K562 (cell line): Measurements from ENCODE around the gene MECP2. TPM values are rescaled to one million over a fixed set of nuclear protein-coding genes. Genes with fewer than 3 reads are reported as not detected.

ENCODE experiments used
- CTBP1 ChIP-seq: fragments of 450-650 bp; IDR thresholded peaks from 2 replicates; pipeline ENCODE4 v1.6.1; 2016; ENCODE audit warnings: borderline replicate concordance
- EHMT2 ChIP-seq: fragments of 450-650 bp; IDR thresholded peaks from 2 replicates; pipeline ENCODE4 v1.6.1; 2018; ENCODE audit warnings: antibody characterized with exemption
- ETS1 ChIP-seq: conservative IDR thresholded peaks from 2 replicates; pipeline ENCODE4 v1.6.1; 2011; ENCODE audit warnings: low read depth, mild to moderate bottlenecking, low read length; ENCODE audit not compliant: control insufficient read depth
- GABPA ChIP-seq: fragments of 200-800 bp; sonication (Bioruptor generic); conservative IDR thresholded peaks from 2 replicates; pipeline ENCODE4 v1.6.1; 2016; ENCODE audit warnings: low read depth, missing genetic modification characterization, missing compliant biosample characterization
- HEY1 ChIP-seq: fragments of 250-450 bp; sonication (Bioruptor Pico); IDR thresholded peaks from 2 replicates; pipeline ENCODE4 v1.5.0; 2020; ENCODE audit warnings: mild to moderate bottlenecking, moderate library complexity, borderline replicate concordance
- KLF16 ChIP-seq: IDR thresholded peaks from 2 replicates; pipeline ENCODE4 v1.6.1; 2016; ENCODE audit warnings: antibody characterized with exemption
- NBN ChIP-seq: fragments of 450-650 bp; IDR thresholded peaks from 2 replicates; pipeline ENCODE4 v1.6.1; 2016; ENCODE audit warnings: low read depth, mild to moderate bottlenecking
- NFYB ChIP-seq: IDR thresholded peaks from 2 replicates; pipeline ENCODE4 v1.6.1; 2011; ENCODE audit warnings: mild to moderate bottlenecking, moderate library complexity; ENCODE audit not compliant: insufficient read length; ENCODE audit errors: extremely low read depth
- NR1H2 ChIP-seq: sonication (generic); formaldehyde crosslinking; IDR thresholded peaks from 2 replicates; pipeline ENCODE4 v1.4.0; 2020; ENCODE audit warnings: mild to moderate bottlenecking, missing genetic modification reagents
- PREB ChIP-seq: sonication (generic); formaldehyde crosslinking; IDR thresholded peaks from 2 replicates; pipeline ENCODE4 v1.8.1; 2023; ENCODE audit warnings: mild to moderate bottlenecking, missing genetic modification reagents
- TAF15 ChIP-seq: fragments of 200-400 bp; formaldehyde crosslinking; IDR thresholded peaks from 2 replicates; pipeline ENCODE4 v1.6.1; 2017; ENCODE audit warnings: mild to moderate bottlenecking, low read depth, low read length, moderate library complexity
- TEAD1 ChIP-seq, 2 experiments: fragments of 450-650 bp in 1 of 2; sonication (generic) in 1 of 2; formaldehyde crosslinking; IDR thresholded peaks; 2 replicates each; pipeline versions ENCODE4 v1.4.0 to v1.8.0; 2020 to 2022; ENCODE audit warnings: mild to moderate bottlenecking in 2 of 2, missing genetic modification reagents in 1 of 2
- YY1 ChIP-seq, 3 experiments: IDR thresholded peaks; 2 replicates each; pipeline ENCODE4 v1.6.1; 2011; ENCODE audit warnings: low read length in 2 of 3, mild to moderate bottlenecking in 2 of 3, moderate library complexity in 2 of 3, borderline replicate concordance in 1 of 3, control low read depth in 1 of 3, low read depth in 1 of 3; ENCODE audit not compliant: insufficient read depth in 3 of 3, insufficient replicate concordance in 2 of 3, control insufficient read depth in 1 of 3, insufficient read length in 1 of 3; ENCODE audit errors: extremely low read depth in 1 of 3
- ZBTB1 ChIP-seq: sonication (generic); formaldehyde crosslinking; IDR thresholded peaks from 2 replicates; pipeline ENCODE4 v1.8.1; 2023; ENCODE audit warnings: missing genetic modification reagents, low read depth, mild to moderate bottlenecking, borderline replicate concordance
- ZNF318 ChIP-seq, 2 experiments: fragments of 450-650 bp; IDR thresholded peaks; 2 replicates each; pipeline ENCODE4 v1.6.1; 2016; ENCODE audit warnings: mild to moderate bottlenecking in 2 of 2, borderline replicate concordance in 1 of 2, low read depth in 1 of 2, moderate library complexity in 1 of 2
- ZNF75A ChIP-seq: fragments of 450-650 bp; formaldehyde crosslinking; IDR thresholded peaks from 2 replicates; pipeline ENCODE4 v1.4.0; 2020; ENCODE audit warnings: mild to moderate bottlenecking
- polyA plus RNA-seq, 8 experiments: library from polyadenylated mRNA; depleted of rRNA in 4 of 8; stranded (reverse) in 5 of 8; unstranded in 3 of 8; fragments of >200 nt; fragmentation: Nextera tagmentation in 2 of 8; fragmentation: Illumina TruSeq in 1 of 8; extraction: Ambion mirVana in 2 of 8; extraction: Trizol in 1 of 8; gene quantifications; 2 replicates each; pipeline versions ENCODE4 v1.2.1 to v1.2.3, GENCODE V29; 2011 to 2014; ENCODE audit warnings: inconsistent platforms in 1 of 8, missing spikeins in 1 of 8
- total RNA-seq, 7 experiments: library from RNA; depleted of rRNA in 6 of 7; stranded (reverse); fragments of >200 nt in 6 of 7; fragmentation: Illumina TruSeq in 2 of 7; extraction: Trizol in 2 of 7; gene quantifications; 2 replicates each; pipeline versions ENCODE4 v1.2.1 to v1.2.3, GENCODE V29; 2011 to 2021; ENCODE audit warnings: low replicate concordance in 1 of 7

MECP2 gene
- total and polyA plus RNA-seq, 9 of the 15 experiments (the other 6 are each of a cell fraction or from before 2014, with no cell fraction given), result 2.1 to 50.9 (median 30.5) TPM

- TF ChIP-seq ZNF318 (IDR thresholded peaks at IDR 0.05; ENCODE audit: borderline replicate concordance in 1 of 2, low read depth in 1 of 2) (no peak), GABPA (tag) (no peak), EHMT2 (no peak), NFYB (no peak), KLF16 (peak; percentile 1; the same call in 1 of the 2 replicates), ZBTB1 (CRISPR knock-in tag) (no peak), NR1H2 (CRISPR knock-in tag) (no peak), CTBP1 (peak; percentile 69; the same call in 1 of the 2 replicates), NBN (no peak), HEY1 (CRISPR knock-in tag) (no peak), ETS1 (0 out of 2 replicates have a peak, but pooled peaks have one; percentile 23), TAF15 (no peak), PREB (CRISPR knock-in tag) (no peak), TEAD1 (CRISPR knock-in tag; IDR thresholded peaks at IDR 0.05) (no peak), ZNF75A (CRISPR knock-in tag) (no peak), YY1 (IDR thresholded peaks at IDR 0.05; ENCODE audit: borderline replicate concordance in 1 of 3, control insufficient read depth in 1 of 3, extremely low read depth in 1 of 3, insufficient read depth in 3 of 3, insufficient read length in 1 of 3, insufficient replicate concordance in 2 of 3, low read depth in 1 of 3, low read length in 2 of 3) (peak in 2 of 3 experiments; percentile 3 to 20)
Observed at GRCh38 chrX:153972368-153973126, 125.0 kb downstream of the MECP2 start, which contains the start of gene TMEM187 (continued).
